ENCODE measurements around the gene HBS1L.

HBS1L gene

GRCh38 chr6:134994431-134994830 is 60.2 kb downstream of the HBS1L start:
- no peaks in the 10 kb centered on the region for H3K27me3 ChIP-seq (ENCODE audit: insufficient read depth, low read length)
- no peaks in the 10 kb centered on the region for H3K79me1 ChIP-seq (ENCODE audit: low read length)
- H2AK5ac ChIP-seq (ENCODE audit: low read length), result no peak overlapping the region
- H2BK5ac ChIP-seq (ENCODE audit: low read depth, low read length, poor library complexity), result no peak overlapping the region
- H2BK120ac ChIP-seq (ENCODE audit: insufficient read depth, low read length, poor library complexity), result no peak overlapping the region
- H3K4me2 ChIP-seq (ENCODE audit: low read length), result no peak overlapping the region
- H3K9ac ChIP-seq (ENCODE audit: low read length), result no peak overlapping the region
- no peaks in the 10 kb centered on the region for H3K79me2 ChIP-seq (ENCODE audit: control insufficient read depth, insufficient read depth, low read length, poor library complexity)
- H4K12ac ChIP-seq (ENCODE audit: low read depth, low read length), result no peak overlapping the region
- H3K4me1 ChIP-seq (ENCODE audit: control insufficient read depth in 1 of 2, insufficient read depth in 2 of 2, low read length in 2 of 2), result no peaks in the 10 kb centered on the region
- H2AFZ ChIP-seq (ENCODE audit: insufficient read depth, low read length, poor library complexity), result no peak overlapping the region
- no peak overlapping the region for H4K8ac ChIP-seq (ENCODE audit: low read depth, low read length)
- no peaks in the 10 kb centered on the region for H3K9me3 ChIP-seq (ENCODE audit: insufficient read depth, low read depth, low read length)
- no peak overlapping the region for H3K18ac ChIP-seq (ENCODE audit: low read length)
- peaks cover 4 to 9% of the 10 kb centered on the region in 2 experiments for H3K36me3 ChIP-seq (ENCODE audit: control insufficient read depth in 1 of 2, insufficient read depth in 2 of 2, low read length in 2 of 2)
- no peak overlapping the region for H3K14ac ChIP-seq (ENCODE audit: low read length)
- H2BK12ac ChIP-seq (ENCODE audit: low read length), result no peak overlapping the region
- H3K27ac ChIP-seq (ENCODE audit: low read depth, low read length), result no peak overlapping the region
- no peak overlapping the region for H4K91ac ChIP-seq (ENCODE audit: low read depth, low read length)
- DNase-seq, result peak; percentile 15 to 77
- no peak overlapping the region for H3K4ac ChIP-seq (ENCODE audit: low read depth, low read length)
- H3K23ac ChIP-seq (ENCODE audit: low read length), result no peak overlapping the region
- no peak overlapping the region for H3K4me3 ChIP-seq (ENCODE audit: low read depth, low read length)

- Histone ChIP-seq H3K79me2 (ENCODE audit: control insufficient read depth, insufficient read depth, low read length, poor library complexity) (no peaks in the 10 kb centered on the region), H3K4me1 (ENCODE audit: control insufficient read depth in 1 of 2, insufficient read depth in 2 of 2, low read length in 2 of 2) (no peaks in the 10 kb centered on the region), H2BK120ac (ENCODE audit: insufficient read depth, low read length, poor library complexity) (no peak overlapping the region), H3K9me3 (ENCODE audit: insufficient read depth, low read depth, low read length) (no peaks in the 10 kb centered on the region), H3K4me2 (ENCODE audit: low read length) (no peak overlapping the region), H3K27me3 (ENCODE audit: insufficient read depth, low read length) (no peaks in the 10 kb centered on the region), H2BK12ac (ENCODE audit: low read length) (no peak overlapping the region), H3K14ac (ENCODE audit: low read length) (no peak overlapping the region), H4K12ac (ENCODE audit: low read depth, low read length) (no peak overlapping the region), H3K36me3 (ENCODE audit: control insufficient read depth in 1 of 2, insufficient read depth in 2 of 2, low read length in 2 of 2) (peaks cover 1 to 6% of the 10 kb centered on the region in 2 experiments), H3K4me3 (ENCODE audit: low read depth, low read length) (no peak overlapping the region), H3K23ac (ENCODE audit: low read length) (no peak overlapping the region), H2AK5ac (ENCODE audit: low read length) (no peak overlapping the region), H4K91ac (ENCODE audit: low read depth, low read length) (no peak overlapping the region), H4K8ac (ENCODE audit: low read depth, low read length) (no peak overlapping the region), H2BK5ac (ENCODE audit: low read depth, low read length, poor library complexity) (no peak overlapping the region), H2AFZ (ENCODE audit: insufficient read depth, low read length, poor library complexity) (no peak overlapping the region), H3K4ac (ENCODE audit: low read depth, low read length) (no peak overlapping the region), H3K9ac (ENCODE audit: low read length) (no peak overlapping the region), H3K79me1 (ENCODE audit: low read length) (no peaks in the 10 kb centered on the region), H3K27ac (ENCODE audit: low read depth, low read length) (no peak overlapping the region), H3K18ac (ENCODE audit: low read length) (no peak overlapping the region)
- DNase-seq, result no peak
- WGBS (ENCODE audit: extremely low coverage, insufficient coverage, insufficient read length), result no CpG with 5 or more reads among the region's 6 CpGs
Observed at GRCh38 chr6:134992155-134992554, 62.5 kb downstream of the HBS1L start.

GRCh38 chr6:134990262-134990661 is 64.4 kb downstream of the HBS1L start:
- Histone ChIP-seq H3K27me3 (ENCODE audit: insufficient read depth, low read length) (no peaks in the 10 kb centered on the region), H3K9ac (ENCODE audit: low read length) (no peak overlapping the region), H3K4me1 (ENCODE audit: control insufficient read depth in 1 of 2, insufficient read depth in 2 of 2, low read length in 2 of 2) (no peaks in the 10 kb centered on the region), H2BK12ac (ENCODE audit: low read length) (no peak overlapping the region), H2BK120ac (ENCODE audit: insufficient read depth, low read length, poor library complexity) (no peak overlapping the region), H2AK5ac (ENCODE audit: low read length) (no peak overlapping the region), H2AFZ (ENCODE audit: insufficient read depth, low read length, poor library complexity) (no peak overlapping the region), H3K14ac (ENCODE audit: low read length) (no peak overlapping the region), H4K91ac (ENCODE audit: low read depth, low read length) (no peak overlapping the region), H3K36me3 (ENCODE audit: control insufficient read depth in 1 of 2, insufficient read depth in 2 of 2, low read length in 2 of 2) (peaks cover 0 to 5% of the 10 kb centered on the region in 2 experiments), H3K9me3 (ENCODE audit: insufficient read depth, low read depth, low read length) (no peaks in the 10 kb centered on the region), H3K18ac (ENCODE audit: low read length) (no peak overlapping the region), H3K4me2 (ENCODE audit: low read length) (no peak overlapping the region), H3K4ac (ENCODE audit: low read depth, low read length) (no peak overlapping the region), H3K79me1 (ENCODE audit: low read length) (no peaks in the 10 kb centered on the region), H4K8ac (ENCODE audit: low read depth, low read length) (no peak overlapping the region), H3K79me2 (ENCODE audit: control insufficient read depth, insufficient read depth, low read length, poor library complexity) (no peaks in the 10 kb centered on the region), H4K12ac (ENCODE audit: low read depth, low read length) (no peak overlapping the region), H2BK5ac (ENCODE audit: low read depth, low read length, poor library complexity) (no peak overlapping the region), H3K4me3 (ENCODE audit: low read depth, low read length) (no peak overlapping the region), H3K23ac (ENCODE audit: low read length) (no peak overlapping the region), H3K27ac (ENCODE audit: low read depth, low read length) (no peak overlapping the region)
- DNase-seq, result no peak
- no CpG with 5 or more reads among the region's 3 CpGs for WGBS (ENCODE audit: extremely low coverage, insufficient coverage, insufficient read length)

GRCh38 chr6:134984821-134985220 is 69.8 kb downstream of the HBS1L start:
- no peak overlapping the region for H4K12ac ChIP-seq (ENCODE audit: low read depth, low read length)
- DNase-seq, result no peak
- H3K79me2 ChIP-seq (ENCODE audit: control insufficient read depth, insufficient read depth, low read length, poor library complexity), result no peaks in the 10 kb centered on the region
- H3K79me1 ChIP-seq (ENCODE audit: low read length), result peaks cover 1% of the 10 kb centered on the region
- H3K18ac ChIP-seq (ENCODE audit: low read length), result no peak overlapping the region
- H4K91ac ChIP-seq (ENCODE audit: low read depth, low read length), result no peak overlapping the region
- no peak overlapping the region for H3K14ac ChIP-seq (ENCODE audit: low read length)
- H3K36me3 ChIP-seq (ENCODE audit: control insufficient read depth in 1 of 2, insufficient read depth in 2 of 2, low read length in 2 of 2), result peaks cover 2% of the 10 kb centered on the region in 2 experiments
- no peak overlapping the region for H3K4me2 ChIP-seq (ENCODE audit: low read length)
- H2AFZ ChIP-seq (ENCODE audit: insufficient read depth, low read length, poor library complexity), result no peak overlapping the region
- no peak overlapping the region for H3K4me3 ChIP-seq (ENCODE audit: low read depth, low read length)
- H2BK120ac ChIP-seq (ENCODE audit: insufficient read depth, low read length, poor library complexity), result no peak overlapping the region
- no peak overlapping the region for H3K9ac ChIP-seq (ENCODE audit: low read length)
- H3K4ac ChIP-seq (ENCODE audit: low read depth, low read length), result no peak overlapping the region
- no peak overlapping the region for H2BK5ac ChIP-seq (ENCODE audit: low read depth, low read length, poor library complexity)
- H2BK12ac ChIP-seq (ENCODE audit: low read length), result no peak overlapping the region
- H2AK5ac ChIP-seq (ENCODE audit: low read length), result no peak overlapping the region
- WGBS (ENCODE audit: extremely low coverage, insufficient coverage, insufficient read length), result no CpG with 5 or more reads among the region's 1 CpG
- H3K27me3 ChIP-seq (ENCODE audit: insufficient read depth, low read length), result no peaks in the 10 kb centered on the region
- H3K23ac ChIP-seq (ENCODE audit: low read length), result no peak overlapping the region
- H4K8ac ChIP-seq (ENCODE audit: low read depth, low read length), result no peak overlapping the region
- no peaks in the 10 kb centered on the region for H3K9me3 ChIP-seq (ENCODE audit: insufficient read depth, low read depth, low read length)
- no peaks in the 10 kb centered on the region for H3K4me1 ChIP-seq (ENCODE audit: control insufficient read depth in 1 of 2, insufficient read depth in 2 of 2, low read length in 2 of 2)
- H3K27ac ChIP-seq (ENCODE audit: low read depth, low read length), result no peak overlapping the region

Data from trophoblast cell (in vitro differentiated cells and primary cell).